Naive thymus-derived CD8-positive, alpha-beta T cell (primary cell): ENCODE measurements around the gene AHRR. TPM values are rescaled to one million over a fixed set of nuclear protein-coding genes. Genes with fewer than 3 reads are reported as not detected.

Experiments used
- ATAC-seq, 2 donors: fragments of 150-1000 bp; cut with Tn5 transposase in 1 of 2; sonication (Bioruptor Pico), chemical (Tn5 transposase) in 1 of 2; 1 replicate in 1 of 2; 2 replicates in 1 of 2; pipeline ENCODE4 v1.10.0; 2021; ENCODE audit warnings: mild to moderate bottlenecking in 2 of 2, moderate library complexity in 2 of 2
- POLR2A ChIA-PET: fragments of 350-600 bp; sonication (Branson Sonifier 250); formaldehyde crosslinking; loops from one replicate; lab custom pipeline; 2021; ENCODE audit warnings: antibody characterized with exemption; lab: Charles Lee
- DNase-seq, 10 donors: peaks; one replicate each; pipeline versions ENCODE4 v3.0.0 to v3.0.0-alpha.2; 2020 to 2022
- H3K27ac Mint-ChIP-seq, 10 donors: one replicate each; pipeline ENCODE4 v1.8.0; 2020 to 2022; ENCODE audit warnings: mild to moderate bottlenecking in 10 of 10, mixed read lengths in 10 of 10, moderate library complexity in 4 of 10, inconsistent platforms in 1 of 10
- H3K27me3 Mint-ChIP-seq, 5 donors: one replicate each; pipeline ENCODE4 v1.8.0; 2021 to 2022; ENCODE audit warnings: mixed read lengths in 5 of 5
- H3K36me3 Mint-ChIP-seq, 3 donors: one replicate each; pipeline ENCODE4 v1.8.0; 2020 to 2022; ENCODE audit warnings: mixed read lengths in 3 of 3, mild to moderate bottlenecking in 2 of 3, inconsistent platforms in 1 of 3
- H3K4me1 Mint-ChIP-seq, 4 donors: one replicate each; pipeline ENCODE4 v1.8.0; 2021 to 2022; ENCODE audit warnings: mixed read lengths in 4 of 4
- H3K4me3 Mint-ChIP-seq, 10 donors: one replicate each; pipeline ENCODE4 v1.8.0; 2020 to 2022; ENCODE audit warnings: mild to moderate bottlenecking in 10 of 10, mixed read lengths in 10 of 10, moderate library complexity in 6 of 10, inconsistent platforms in 1 of 10
- H3K9me3 Mint-ChIP-seq, 9 donors: one replicate each; pipeline ENCODE4 v1.8.0; 2020 to 2022; ENCODE audit warnings: mixed read lengths in 9 of 9, mild to moderate bottlenecking in 3 of 9, inconsistent platforms in 1 of 9, moderate library complexity in 1 of 9
- polyA plus RNA-seq, 3 donors: library from polyadenylated mRNA; unstranded; fragments of 300-500 nt; fragmentation: Illumina TruSeq; gene quantifications; one replicate each; pipeline ENCODE4 v1.2.3, GENCODE V29; 2021
- total RNA-seq, 8 experiments: library from RNA in 2 of 8; stranded (reverse) in 2 of 8; gene quantifications; one replicate each; pipeline ENCODE4 v1.2.3 and lab custom pipeline; 2021 to 2026

The AHRR gene
- total and polyA plus RNA-seq, 5 experiments from 2014 or later: 0.11 to 7.6 (median 3.0) TPM; not detected in 1

DNA sequence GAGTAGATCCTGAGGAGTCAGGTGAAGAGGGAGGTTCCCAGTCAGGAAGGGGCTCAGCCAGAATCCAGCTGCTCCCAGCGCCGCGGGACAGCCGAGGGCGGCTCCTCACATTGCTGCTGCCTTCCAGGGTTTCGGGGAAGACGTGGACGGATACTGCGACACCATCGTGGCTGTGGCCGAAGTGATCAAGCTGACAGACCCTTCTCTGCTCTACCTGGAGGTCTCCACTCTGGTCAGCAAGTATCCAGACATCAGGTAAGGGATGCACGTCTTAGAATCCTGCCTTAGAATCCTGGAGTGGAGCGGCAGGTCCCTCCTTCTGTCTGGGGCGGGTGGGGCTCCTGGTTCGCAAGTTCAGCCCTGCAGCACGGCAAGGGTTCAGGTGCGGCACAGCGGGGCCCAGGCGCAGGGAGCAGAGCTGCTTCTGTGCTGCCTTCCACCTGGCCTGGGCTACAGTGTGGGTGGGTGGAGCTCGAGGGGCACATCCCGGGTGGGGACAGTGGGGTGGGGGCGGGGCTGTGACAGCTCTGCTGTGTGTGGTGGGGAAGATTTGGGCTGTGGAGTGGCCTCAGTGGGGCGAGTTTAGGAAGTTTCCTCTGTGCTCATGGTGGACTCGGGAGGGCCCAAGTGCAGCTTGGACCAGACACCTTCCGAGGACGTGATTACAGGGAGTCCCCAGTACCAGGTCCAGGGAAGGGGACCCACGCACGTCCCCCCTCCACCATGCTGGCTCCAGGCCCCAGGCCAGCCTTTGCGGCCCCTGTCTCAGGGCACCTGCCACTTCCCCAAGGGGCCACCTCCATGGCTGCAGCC lies 144.3 kb downstream of the AHRR start:
- no peaks in the 10 kb centered on the region for H3K27me3 Mint-ChIP-seq
- no peak overlapping the region for H3K4me3 Mint-ChIP-seq
- POLR2A ChIA-PET: interaction anchor here (1.1 kb wide), 1 partner anchor 23 kb away, joined by 3 read pairs; the partner anchor contains the start of gene EXOC3
- H3K36me3 Mint-ChIP-seq: peaks cover 6 to 27% (median 10%) of the 10 kb centered on the region in 3 donors
- no peaks in the 10 kb centered on the region for H3K9me3 Mint-ChIP-seq
- no peak for ATAC-seq
- peak in 1 of 10 donors; percentile 56 for DNase-seq
- H3K27ac Mint-ChIP-seq: peak overlapping the region in 6 of 10 donors; percentile 11 to 69 (median 58)
- peaks cover 5 to 35% (median 24%) of the 10 kb centered on the region in 4 donors for H3K4me1 Mint-ChIP-seq

GRCh38 chr5:466661-467310 lies 145.3 kb downstream of the AHRR start:
- H3K4me3 Mint-ChIP-seq: peak overlapping the region in 1 of 10 donors; percentile 20
- ATAC-seq (no peak), DNase-seq (peak in 1 of 10 donors; percentile 62)
- H3K27ac Mint-ChIP-seq: peak overlapping the region in 4 of 10 donors; percentile 33 to 69 (median 65)
- no peaks in the 10 kb centered on the region for H3K9me3 Mint-ChIP-seq
- peaks cover 5 to 21% (median 8%) of the 10 kb centered on the region in 3 donors for H3K36me3 Mint-ChIP-seq
- POLR2A ChIA-PET: no interaction called here
- H3K4me1 Mint-ChIP-seq: peaks cover 8 to 45% (median 33%) of the 10 kb centered on the region in 4 donors
- no peaks in the 10 kb centered on the region for H3K27me3 Mint-ChIP-seq

DNA sequence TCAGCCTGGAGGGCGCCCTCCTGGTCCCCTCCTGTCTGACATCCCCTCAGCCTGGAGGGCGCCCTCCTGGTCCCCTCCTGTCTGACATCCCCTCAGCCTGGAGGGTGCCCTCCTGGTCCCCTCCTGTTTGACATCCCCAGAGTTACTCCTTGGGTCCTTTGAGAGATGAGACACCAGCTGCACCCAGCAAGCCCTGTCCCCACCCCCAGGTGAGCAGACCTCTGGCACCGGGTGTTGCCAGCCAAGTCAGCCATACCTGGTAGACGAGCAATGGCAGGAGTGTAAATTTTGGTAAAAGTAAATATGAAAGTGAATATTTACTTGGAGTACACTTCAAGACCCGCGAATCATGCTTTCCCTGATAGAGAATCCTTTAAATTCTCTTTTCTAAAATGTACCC lies 146.9 kb downstream of the AHRR start:
- no peak for ATAC-seq
- H3K36me3 Mint-ChIP-seq: peaks cover 0 to 10% (median 0%) of the 10 kb centered on the region in 3 donors
- no peaks in the 10 kb centered on the region for H3K9me3 Mint-ChIP-seq
- no peak overlapping the region for H3K4me3 Mint-ChIP-seq
- DNase-seq: no peak
- H3K27ac Mint-ChIP-seq: peak overlapping the region in 2 of 10 donors; percentile 11 to 55
- H3K27me3 Mint-ChIP-seq: peaks cover 0 to under 1% (median 0%) of the 10 kb centered on the region in 5 donors
- POLR2A ChIA-PET: no interaction called here
- peaks cover 11 to 46% (median 36%) of the 10 kb centered on the region in 4 donors for H3K4me1 Mint-ChIP-seq

GRCh38 chr5:469752-470483 lies 148.4 kb downstream of the AHRR start:
- Mint-ChIP-seq H3K27me3 (peaks cover 0 to 9% (median 2%) of the 10 kb centered on the region in 5 donors), H3K9me3 (no peaks in the 10 kb centered on the region), H3K4me3 (peak overlapping the region in 4 of 10 donors; percentile 11 to 48 (median 30)), H3K27ac (peak overlapping the region in 6 of 10 donors; percentile 11 to 85 (median 31)), H3K4me1 (peaks cover 11 to 40% (median 31%) of the 10 kb centered on the region in 4 donors), H3K36me3 (peaks cover 0 to 10% (median 0%) of the 10 kb centered on the region in 3 donors)
- no peak for ATAC-seq
- peak in 2 of 10 donors; percentile 2 to 32 for DNase-seq
- POLR2A ChIA-PET: no interaction called here

- Mint-ChIP-seq H3K27ac (peak overlapping the region; percentile 34 to 92 (median 86)), H3K4me3 (peak overlapping the region; percentile 75 to 89 (median 84)), H3K9me3 (no peaks in the 10 kb centered on the region), H3K36me3 (peaks cover 0 to 10% (median 0%) of the 10 kb centered on the region in 3 donors), H3K27me3 (peaks cover 0 to 20% (median 3%) of the 10 kb centered on the region in 5 donors), H3K4me1 (peaks cover 13 to 36% (median 29%) of the 10 kb centered on the region in 4 donors)
- no peak for ATAC-seq
- POLR2A ChIA-PET: interaction anchor here (1.3 to 3.4 kb wide), 5 partner anchors 7 to 141 kb away, joined by 5 to 15 read pairs (median 6); partner anchors contain the start of gene CEP72
- peak in 2 of 10 donors; percentile 3 to 60 for DNase-seq
These were observed 149.6 kb downstream of the AHRR start for GRCh38 chr5:470961-471749.

DNA sequence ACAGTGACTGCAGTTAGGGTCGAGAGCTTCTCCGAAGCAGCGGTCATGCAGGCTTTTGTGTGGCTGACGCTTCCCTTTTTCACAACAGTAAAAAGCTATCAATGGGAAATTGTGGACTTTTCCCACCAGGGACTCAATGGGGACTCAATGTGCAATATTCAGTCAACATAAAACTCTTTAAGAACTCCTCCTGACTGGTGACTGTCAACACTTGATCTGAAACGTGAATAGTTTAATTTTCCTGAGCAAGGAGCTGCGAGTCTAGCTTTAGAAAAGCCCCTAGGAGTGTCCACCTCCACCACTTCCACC lies 150.2 kb downstream of the AHRR start:
- POLR2A ChIA-PET: interaction anchor here (0.7 to 3.4 kb wide), 7 partner anchors 8 to 566 kb away, joined by 3 to 15 read pairs (median 5); partner anchors contain the start of gene CEP72
- H3K27ac Mint-ChIP-seq: peak overlapping the region; percentile 69 to 92 (median 86)
- no peaks in the 10 kb centered on the region for H3K9me3 Mint-ChIP-seq
- H3K4me3 Mint-ChIP-seq: peak overlapping the region; percentile 75 to 89 (median 84)
- no peak for ATAC-seq
- peaks cover 13 to 31% (median 27%) of the 10 kb centered on the region in 4 donors for H3K4me1 Mint-ChIP-seq
- peaks cover 0 to 10% (median 0%) of the 10 kb centered on the region in 3 donors for H3K36me3 Mint-ChIP-seq
- peaks cover 0 to 25% (median 3%) of the 10 kb centered on the region in 5 donors for H3K27me3 Mint-ChIP-seq
- no peak for DNase-seq

- POLR2A ChIA-PET: interaction anchor here (0.7 to 3.4 kb wide), 10 partner anchors 8 to 565 kb away, joined by 3 to 15 read pairs (median 4); partner anchors contain the start of genes BRD9, CEP72 and TRIP13
- Mint-ChIP-seq H3K27ac (peak overlapping the region; percentile 69 to 92 (median 86)), H3K9me3 (no peaks in the 10 kb centered on the region), H3K4me3 (peak overlapping the region; percentile 75 to 89 (median 84)), H3K36me3 (peaks cover 0 to 8% (median 0%) of the 10 kb centered on the region in 3 donors), H3K27me3 (peaks cover 0 to 30% (median 3%) of the 10 kb centered on the region in 5 donors), H3K4me1 (peaks cover 13 to 31% (median 27%) of the 10 kb centered on the region in 4 donors)
- peak in 3 of 10 donors; percentile 9 to 68 (median 9) for DNase-seq
- ATAC-seq: no peak
These were observed 150.7 kb downstream of the AHRR start for GRCh38 chr5:472076-472655.

DNA sequence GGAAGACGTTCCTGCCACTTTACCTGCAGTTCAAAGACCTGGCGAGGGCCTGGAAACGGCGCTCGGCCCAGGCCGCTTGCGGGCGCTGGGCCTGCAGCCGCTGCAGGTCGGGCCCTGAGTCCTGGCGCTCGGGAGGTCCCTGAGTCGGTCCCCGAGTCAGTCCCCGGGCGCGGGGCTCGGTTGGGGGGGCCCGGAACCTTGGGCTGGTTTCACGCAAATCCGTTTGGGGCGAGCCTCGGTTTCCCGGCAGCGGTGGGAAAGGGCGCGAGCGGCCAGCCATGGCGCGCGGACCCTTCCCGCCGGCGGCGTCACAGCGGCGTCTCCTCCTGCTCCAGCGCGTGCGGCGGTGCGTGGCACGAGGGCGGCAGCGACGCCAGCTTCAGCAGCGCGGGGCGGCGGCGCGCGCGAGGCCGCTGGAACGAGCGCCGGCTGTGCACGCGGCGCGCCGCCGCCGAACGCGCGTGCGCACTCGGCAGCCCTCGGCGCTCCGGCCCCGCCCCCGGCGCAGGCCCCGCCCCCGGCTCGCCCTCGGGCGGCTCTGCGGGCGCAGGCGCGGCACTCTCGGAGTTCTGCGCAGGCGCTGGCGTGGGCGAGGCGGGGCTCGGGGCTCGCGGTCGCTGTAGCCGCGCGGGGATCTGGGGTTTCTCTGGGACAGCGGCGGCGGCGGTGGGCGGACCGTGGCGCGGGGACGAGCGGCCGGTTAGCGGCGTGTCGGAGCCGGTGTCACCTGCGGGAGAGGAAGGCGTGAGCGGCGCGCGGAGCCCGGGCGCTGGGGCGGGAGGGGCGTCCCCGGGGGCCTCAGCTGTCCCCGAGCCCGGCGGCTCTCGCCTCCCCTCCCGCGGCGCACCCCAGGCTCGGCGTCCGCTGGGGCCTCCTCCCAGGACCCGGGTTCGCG lies 151.4 kb downstream of the AHRR start:
- peak; percentile 82 to 84 for ATAC-seq
- Mint-ChIP-seq H3K27me3 (peaks cover 0 to 37% (median 8%) of the 10 kb centered on the region in 5 donors), H3K9me3 (no peaks in the 10 kb centered on the region), H3K4me1 (peaks cover 13 to 31% (median 27%) of the 10 kb centered on the region in 4 donors), H3K36me3 (peaks cover 0 to 8% (median 0%) of the 10 kb centered on the region in 3 donors), H3K27ac (peak overlapping the region in 6 of 10 donors; percentile 61 to 92 (median 82)), H3K4me3 (peak overlapping the region; percentile 75 to 89 (median 84))
- DNase-seq: peak; percentile 80 to 98 (median 90)
- POLR2A ChIA-PET: interaction anchor here (0.5 to 3.4 kb wide), 11 partner anchors 9 to 420 kb away, joined by 3 to 15 read pairs (median 5); partner anchors contain the start of genes BRD9, CEP72 and TRIP13

DNA sequence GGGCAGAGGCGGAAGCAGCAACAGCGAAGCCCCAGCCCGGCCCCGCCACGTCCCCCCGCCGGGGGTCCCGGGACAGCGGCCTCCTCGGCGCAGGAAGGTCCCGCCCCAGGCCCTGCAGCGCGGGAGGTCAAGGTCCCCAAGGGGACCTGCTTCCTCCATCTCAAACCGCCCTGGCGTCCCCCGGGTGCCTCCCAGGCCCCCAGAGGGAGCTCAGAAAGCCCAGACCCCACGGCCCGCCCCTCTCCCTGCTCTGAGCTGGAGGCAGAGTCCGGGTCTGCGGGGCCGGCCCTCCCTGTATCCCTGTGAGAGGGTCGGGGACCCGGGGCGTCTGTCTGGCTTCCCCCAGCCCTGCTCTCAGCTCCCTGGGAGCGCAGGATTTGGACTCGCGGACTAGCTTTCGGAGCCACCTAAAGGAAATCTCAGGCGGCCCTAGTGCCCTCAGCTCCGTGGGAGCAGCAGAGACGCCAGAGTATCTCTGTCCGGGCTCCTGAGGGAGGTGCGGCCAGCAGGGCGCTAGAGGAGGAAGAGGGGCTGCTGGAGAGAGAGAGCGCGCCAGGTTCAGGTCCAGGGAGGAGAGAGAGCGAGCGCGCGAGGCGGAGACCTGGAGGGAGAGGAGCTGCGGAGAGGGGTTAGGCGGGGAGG lies 152.2 kb downstream of the AHRR start:
- H3K27me3 Mint-ChIP-seq: peaks cover 0 to 38% (median 8%) of the 10 kb centered on the region in 5 donors
- ATAC-seq (peak; percentile 5 to 18), DNase-seq (peak in 4 of 10 donors; percentile 9 to 66 (median 46))
- no peaks in the 10 kb centered on the region for H3K9me3 Mint-ChIP-seq
- POLR2A ChIA-PET: interaction anchor here (0.5 to 3.4 kb wide), 5 partner anchors 10 to 419 kb away, joined by 3 to 15 read pairs (median 5); partner anchors contain the start of genes BRD9, CEP72 and TRIP13
- H3K4me1 Mint-ChIP-seq: peaks cover 13 to 31% (median 27%) of the 10 kb centered on the region in 4 donors
- H3K27ac Mint-ChIP-seq: peak overlapping the region in 8 of 10 donors; percentile 13 to 79 (median 71)
- peaks cover 0 to 8% (median 0%) of the 10 kb centered on the region in 3 donors for H3K36me3 Mint-ChIP-seq
- peak overlapping the region; percentile 83 to 98 (median 87) for H3K4me3 Mint-ChIP-seq
